HCT116 (cell line): Measurements from ENCODE around the gene PIK3IP1. TPM values are rescaled to one million over a fixed set of nuclear protein-coding genes. Genes with fewer than 3 reads are reported as not detected.
"Not testable (repeated sequence)": the region's sequence is repeated elsewhere in the genome, so short reads cannot be mapped to it uniquely, and the experiment has no call there.

Experiments
- ATAC-seq: fragments of 200-7000 bp; cut with Tn5 transposase; 2 replicates; pipeline ENCODE4 v1.9.1; 2020; ENCODE audit warnings: mild to moderate bottlenecking, moderate library complexity
- BruUV-seq: library from RNA; stranded (reverse); fragments of 400-500 nt; replicated peaks from 2 replicates; lab custom pipeline; 2021; lab: Mats Ljungman, UMichigan
- CTCF ChIA-PET: fragments of 300-600 bp; sonication (Branson Sonifier 250); formaldehyde crosslinking; loops from one replicate; lab custom pipeline; 2021; ENCODE audit warnings: antibody characterized with exemption; lab: Charles Lee
- POLR2A ChIA-PET: fragments of 300-600, 350-600 bp; sonication (Branson Sonifier 250); formaldehyde crosslinking; loops from one replicate; lab custom pipeline; 2021; ENCODE audit warnings: antibody characterized with exemption; lab: Charles Lee
- RAD21 ChIA-PET, 2 experiments: fragments of 300-600 bp; sonication (Branson Sonifier 250); formaldehyde crosslinking; loops; one replicate each; lab custom pipeline; 2023; ENCODE audit warnings: low total read pairs in 2 of 2; ENCODE audit not compliant: uncharacterized antibody in 2 of 2, unreplicated experiment in 2 of 2, low non-redundant PET in 1 of 2; lab: Charles Lee
- DNase-seq: peaks from one replicate; pipeline ENCODE4 v3.0.0-alpha.2; 2010; ENCODE audit warnings: low read depth, low spot score
- H2AFZ ChIP-seq: fragments of 200-600 bp; shearing (Covaris generic), sonication (generic); 2 replicates; pipeline ENCODE4 v1.6.1; 2017; ENCODE audit warnings: low read depth, mixed run types, mixed read lengths, antibody characterized with exemption, low read length; ENCODE audit not compliant: poor library complexity, severe bottlenecking
- H3K27ac ChIP-seq: 2 replicates; pipeline ENCODE4 v1.5.1; 2012; ENCODE audit warnings: low read depth, low read length
- H3K27me3 ChIP-seq: fragments of 200-600 bp; sonication (generic); 2 replicates; pipeline ENCODE4 v1.6.1; 2016; ENCODE audit warnings: mixed run types, low read length, mixed read lengths; ENCODE audit not compliant: insufficient read depth
- H3K36me3 ChIP-seq, 2 experiments: fragments of 200-500 bp in 1 of 2; fragments of 200-600 bp in 1 of 2; sonication (Bioruptor generic) in 1 of 2; sonication (generic) in 1 of 2; 2 replicates each; pipeline versions ENCODE4 v1.5.1 to v1.6.1; 2014 to 2016; ENCODE audit warnings: low read length in 2 of 2, inconsistent platforms in 1 of 2, mixed read lengths in 1 of 2, mixed run types in 1 of 2; ENCODE audit not compliant: insufficient read depth in 2 of 2, control insufficient read depth in 1 of 2
- H3K4me1 ChIP-seq, 2 experiments: fragments of 200-600 bp in 1 of 2; sonication (generic) in 1 of 2; 2 replicates each; pipeline versions ENCODE4 v1.5.1 to v1.6.1; 2012 to 2017; ENCODE audit warnings: low read length in 2 of 2, inconsistent platforms in 1 of 2, mild to moderate bottlenecking in 1 of 2, mixed read lengths in 1 of 2, mixed run types in 1 of 2, moderate library complexity in 1 of 2; ENCODE audit not compliant: insufficient read depth in 2 of 2, control insufficient read depth in 1 of 2
- H3K4me2 ChIP-seq: fragments of 200-600 bp; sonication (generic); 2 replicates; pipeline ENCODE4 v1.6.1; 2017; ENCODE audit warnings: mixed run types, low read length, mixed read lengths
- H3K4me3 ChIP-seq, 2 experiments: fragments of 200-600 bp in 1 of 2; sonication (generic) in 1 of 2; replicated peaks in 1 of 2; 2 replicates each; pipeline ENCODE4 v1.5.1; 2011 to 2016; ENCODE audit warnings: low read length in 2 of 2, control low read depth in 1 of 2, low read depth in 1 of 2, mild to moderate bottlenecking in 1 of 2, mixed read lengths in 1 of 2, mixed run types in 1 of 2
- H3K79me2 ChIP-seq: fragments of 200-600 bp; sonication (generic); 2 replicates; pipeline ENCODE4 v1.6.1; 2017; ENCODE audit warnings: mild to moderate bottlenecking, mixed run types, low read length, moderate library complexity, mixed read lengths; ENCODE audit not compliant: insufficient read depth
- H3K9ac ChIP-seq: fragments of 200-600 bp; sonication (generic); 2 replicates; pipeline ENCODE4 v1.6.1; 2016; ENCODE audit warnings: low read length, mixed read lengths
- H3K9me2 ChIP-seq: fragments of 200-600 bp; sonication (generic), shearing (Covaris generic); 2 replicates; pipeline ENCODE4 v1.6.1; 2017; ENCODE audit warnings: mixed run types, mild to moderate bottlenecking, moderate library complexity; ENCODE audit not compliant: insufficient read depth
- H3K9me3 ChIP-seq, 2 experiments: fragments of 200-500 bp in 1 of 2; fragments of 200-600 bp in 1 of 2; sonication (Bioruptor generic) in 1 of 2; sonication (generic) in 1 of 2; 2 replicates each; pipeline ENCODE4 v1.6.1; 2014 to 2017; ENCODE audit warnings: low read length in 2 of 2, mixed read lengths in 2 of 2, inconsistent platforms in 1 of 2, low read depth in 1 of 2, mild to moderate bottlenecking in 1 of 2, mixed run types in 1 of 2, moderate library complexity in 1 of 2; ENCODE audit not compliant: control insufficient read depth in 1 of 2, insufficient read depth in 1 of 2
- H4K20me1 ChIP-seq: fragments of 200-600 bp; sonication (generic), shearing (Covaris generic); 2 replicates; pipeline ENCODE4 v1.6.1; 2017; ENCODE audit warnings: mixed run types, mild to moderate bottlenecking, moderate library complexity; ENCODE audit not compliant: insufficient read depth
- CBX3 ChIP-seq: IDR thresholded peaks from 2 replicates; pipeline ENCODE4 v1.6.1; 2012; ENCODE audit warnings: low read depth
- CEBPB ChIP-seq: IDR thresholded peaks from 2 replicates; pipeline ENCODE4 v1.6.1; 2012; ENCODE audit warnings: low read depth
- EGR1 ChIP-seq: IDR thresholded peaks from 2 replicates; pipeline ENCODE4 v1.6.1; 2012; ENCODE audit warnings: low read depth
- ELF1 ChIP-seq: IDR thresholded peaks from 2 replicates; pipeline ENCODE4 v1.6.1; 2012; ENCODE audit warnings: low read depth, borderline replicate concordance
- EZH2phosphoT487 ChIP-seq: fragments of 200-600 bp; IDR thresholded peaks from 2 replicates; pipeline ENCODE4 v1.6.1; 2018; ENCODE audit warnings: antibody characterized with exemption, borderline replicate concordance
- JUND ChIP-seq: IDR thresholded peaks from 2 replicates; pipeline ENCODE4 v1.6.1; 2012
- POLR2A ChIP-seq: IDR thresholded peaks from 2 replicates; pipeline ENCODE4 v1.7.0; 2011; ENCODE audit warnings: borderline replicate concordance; ENCODE audit not compliant: insufficient read depth, insufficient read length; ENCODE audit errors: extremely low read depth
- POLR2AphosphoS5 ChIP-seq: IDR thresholded peaks from 2 replicates; pipeline ENCODE4 v1.6.1; 2011; ENCODE audit warnings: mild to moderate bottlenecking, low read depth, low read length, moderate library complexity
- RAD21 ChIP-seq: IDR thresholded peaks from 2 replicates; pipeline ENCODE4 v1.6.1; 2012; ENCODE audit warnings: low read depth, mild to moderate bottlenecking
- SIN3A ChIP-seq: IDR thresholded peaks from 2 replicates; pipeline ENCODE4 v1.6.1; 2012; ENCODE audit warnings: low read depth
- SP1 ChIP-seq: IDR thresholded peaks from 2 replicates; pipeline ENCODE4 v1.6.1; 2012; ENCODE audit warnings: low read depth
- SRF ChIP-seq: IDR thresholded peaks from 2 replicates; pipeline ENCODE4 v1.6.1; 2012; ENCODE audit warnings: low read depth
- TCF7L2 ChIP-seq: IDR thresholded peaks from 2 replicates; pipeline ENCODE4 v1.7.0; 2011; ENCODE audit warnings: borderline replicate concordance, inconsistent platforms; ENCODE audit not compliant: insufficient read depth, insufficient read length; ENCODE audit errors: extremely low read depth
- YY1 ChIP-seq: IDR thresholded peaks from 2 replicates; pipeline ENCODE4 v1.6.1; 2011; ENCODE audit warnings: low read length, low read depth, moderate library complexity, mild to moderate bottlenecking; ENCODE audit not compliant: insufficient replicate concordance; ENCODE audit errors: extremely low read depth
- ZNF274 ChIP-seq: fragments of 200-500 bp; sonication (Bioruptor generic); IDR thresholded peaks from 2 replicates; pipeline ENCODE4 v1.6.1; 2014; ENCODE audit warnings: mild to moderate bottlenecking, low read depth, low read length, inconsistent platforms
- intact Hi-C: fragments of 100-400 bp; cut with micrococcal nuclease; formaldehyde crosslinking; loops from 2 replicates; pipeline ENCODE4 v1.10.0; 2022
- total RNA-seq: library from RNA; stranded (reverse); gene quantifications from one replicate; pipeline ENCODE4 v1.2.1, GENCODE V29; 2021; ENCODE audit not compliant: unreplicated experiment
- TF ChIP-seq, protein P1 (sequence below): IDR thresholded peaks from 2 replicates; pipeline ENCODE4 v1.6.1; 2012
- TF ChIP-seq, protein P2 (sequence below): IDR thresholded peaks from 2 replicates; pipeline ENCODE4 v1.6.1; 2011; ENCODE audit warnings: mild to moderate bottlenecking, low read length, moderate library complexity; ENCODE audit not compliant: insufficient replicate concordance; ENCODE audit errors: extremely low read depth
- TF ChIP-seq, protein P3 (sequence below): IDR thresholded peaks from 2 replicates; pipeline ENCODE4 v1.6.1; 2012; ENCODE audit warnings: low read depth

Gene PIK3IP1
- total RNA-seq, 1 experiment from 2014 or later = 1.6 TPM

DNA sequence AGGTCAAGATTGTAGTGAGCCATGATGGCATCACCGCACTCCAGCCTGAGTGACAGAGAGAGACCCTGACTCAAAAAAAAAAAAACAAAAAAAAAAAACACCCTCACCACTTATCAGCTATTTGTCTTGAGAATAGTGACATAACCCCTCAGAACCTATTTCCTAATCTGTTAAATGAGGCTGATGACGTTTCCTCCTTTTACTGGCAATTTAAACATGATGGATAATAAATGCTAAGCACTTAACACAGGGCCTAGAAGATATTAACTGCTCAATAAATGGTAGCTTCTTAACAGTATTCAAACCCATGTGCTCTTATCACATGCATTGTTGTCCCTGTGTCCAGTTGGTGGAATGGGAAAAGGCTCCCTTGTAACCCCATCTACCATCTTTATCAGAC, 45.6 kb downstream of the PIK3IP1 start:
- intact Hi-C loops = no loop called here
- H3K4me2 ChIP-seq = no peak overlapping the region
- DNase-seq (no peak), ATAC-seq (no peak)
- H3K4me1 ChIP-seq = peaks cover 34 to 41% of the 10 kb centered on the region in 2 experiments
- TF ChIP-seq, protein P1, sequence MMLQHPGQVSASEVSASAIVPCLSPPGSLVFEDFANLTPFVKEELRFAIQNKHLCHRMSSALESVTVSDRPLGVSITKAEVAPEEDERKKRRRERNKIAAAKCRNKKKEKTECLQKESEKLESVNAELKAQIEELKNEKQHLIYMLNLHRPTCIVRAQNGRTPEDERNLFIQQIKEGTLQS = no peak
- TF ChIP-seq POLR2AphosphoS5 = no peak
- TF ChIP-seq, protein P2, sequence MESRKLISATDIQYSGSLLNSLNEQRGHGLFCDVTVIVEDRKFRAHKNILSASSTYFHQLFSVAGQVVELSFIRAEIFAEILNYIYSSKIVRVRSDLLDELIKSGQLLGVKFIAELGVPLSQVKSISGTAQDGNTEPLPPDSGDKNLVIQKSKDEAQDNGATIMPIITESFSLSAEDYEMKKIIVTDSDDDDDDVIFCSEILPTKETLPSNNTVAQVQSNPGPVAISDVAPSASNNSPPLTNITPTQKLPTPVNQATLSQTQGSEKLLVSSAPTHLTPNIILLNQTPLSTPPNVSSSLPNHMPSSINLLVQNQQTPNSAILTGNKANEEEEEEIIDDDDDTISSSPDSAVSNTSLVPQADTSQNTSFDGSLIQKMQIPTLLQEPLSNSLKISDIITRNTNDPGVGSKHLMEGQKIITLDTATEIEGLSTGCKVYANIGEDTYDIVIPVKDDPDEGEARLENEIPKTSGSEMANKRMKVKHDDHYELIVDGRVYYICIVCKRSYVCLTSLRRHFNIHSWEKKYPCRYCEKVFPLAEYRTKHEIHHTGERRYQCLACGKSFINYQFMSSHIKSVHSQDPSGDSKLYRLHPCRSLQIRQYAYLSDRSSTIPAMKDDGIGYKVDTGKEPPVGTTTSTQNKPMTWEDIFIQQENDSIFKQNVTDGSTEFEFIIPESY = no peak
- no peak for TF ChIP-seq RAD21
- TF ChIP-seq SRF = no peak
- TF ChIP-seq CBX3 = no peak
- no peak for TF ChIP-seq SP1
- TF ChIP-seq, protein P3, sequence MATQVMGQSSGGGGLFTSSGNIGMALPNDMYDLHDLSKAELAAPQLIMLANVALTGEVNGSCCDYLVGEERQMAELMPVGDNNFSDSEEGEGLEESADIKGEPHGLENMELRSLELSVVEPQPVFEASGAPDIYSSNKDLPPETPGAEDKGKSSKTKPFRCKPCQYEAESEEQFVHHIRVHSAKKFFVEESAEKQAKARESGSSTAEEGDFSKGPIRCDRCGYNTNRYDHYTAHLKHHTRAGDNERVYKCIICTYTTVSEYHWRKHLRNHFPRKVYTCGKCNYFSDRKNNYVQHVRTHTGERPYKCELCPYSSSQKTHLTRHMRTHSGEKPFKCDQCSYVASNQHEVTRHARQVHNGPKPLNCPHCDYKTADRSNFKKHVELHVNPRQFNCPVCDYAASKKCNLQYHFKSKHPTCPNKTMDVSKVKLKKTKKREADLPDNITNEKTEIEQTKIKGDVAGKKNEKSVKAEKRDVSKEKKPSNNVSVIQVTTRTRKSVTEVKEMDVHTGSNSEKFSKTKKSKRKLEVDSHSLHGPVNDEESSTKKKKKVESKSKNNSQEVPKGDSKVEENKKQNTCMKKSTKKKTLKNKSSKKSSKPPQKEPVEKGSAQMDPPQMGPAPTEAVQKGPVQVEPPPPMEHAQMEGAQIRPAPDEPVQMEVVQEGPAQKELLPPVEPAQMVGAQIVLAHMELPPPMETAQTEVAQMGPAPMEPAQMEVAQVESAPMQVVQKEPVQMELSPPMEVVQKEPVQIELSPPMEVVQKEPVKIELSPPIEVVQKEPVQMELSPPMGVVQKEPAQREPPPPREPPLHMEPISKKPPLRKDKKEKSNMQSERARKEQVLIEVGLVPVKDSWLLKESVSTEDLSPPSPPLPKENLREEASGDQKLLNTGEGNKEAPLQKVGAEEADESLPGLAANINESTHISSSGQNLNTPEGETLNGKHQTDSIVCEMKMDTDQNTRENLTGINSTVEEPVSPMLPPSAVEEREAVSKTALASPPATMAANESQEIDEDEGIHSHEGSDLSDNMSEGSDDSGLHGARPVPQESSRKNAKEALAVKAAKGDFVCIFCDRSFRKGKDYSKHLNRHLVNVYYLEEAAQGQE = no peak
- no peak for TF ChIP-seq YY1
- TF ChIP-seq ZNF274 = no peak
- no peak for TF ChIP-seq TCF7L2
- TF ChIP-seq EZH2phosphoT487 = no peak
- TF ChIP-seq POLR2A = no peak
- TF ChIP-seq JUND = no peak
- TF ChIP-seq CEBPB = no peak
- TF ChIP-seq EGR1 = no peak
- no peak for TF ChIP-seq ELF1
- TF ChIP-seq SIN3A = no peak
- no peak overlapping the region for H3K27ac ChIP-seq
- no peak overlapping the region for H3K9ac ChIP-seq
- H3K79me2 ChIP-seq = peaks cover 22% of the 10 kb centered on the region; the same call in 1 of the 2 replicates
- H3K9me2 ChIP-seq = no peaks in the 10 kb centered on the region
- no TSS peak for BruUV-seq
- ChIA-PET RAD21 (no interaction called here), CTCF (no interaction called here), POLR2A (no interaction called here)
- peaks cover 0 to 6% of the 10 kb centered on the region in 2 experiments; a peak in 1 of 4 replicates for H3K36me3 ChIP-seq
- no peak overlapping the region for H2AFZ ChIP-seq
- H3K27me3 ChIP-seq = no peaks in the 10 kb centered on the region
- H4K20me1 ChIP-seq = peaks cover 4% of the 10 kb centered on the region; the same call in 1 of the 2 replicates
- H3K4me3 ChIP-seq = no peak overlapping the region
- H3K9me3 ChIP-seq = no peaks in the 10 kb centered on the region

DNA sequence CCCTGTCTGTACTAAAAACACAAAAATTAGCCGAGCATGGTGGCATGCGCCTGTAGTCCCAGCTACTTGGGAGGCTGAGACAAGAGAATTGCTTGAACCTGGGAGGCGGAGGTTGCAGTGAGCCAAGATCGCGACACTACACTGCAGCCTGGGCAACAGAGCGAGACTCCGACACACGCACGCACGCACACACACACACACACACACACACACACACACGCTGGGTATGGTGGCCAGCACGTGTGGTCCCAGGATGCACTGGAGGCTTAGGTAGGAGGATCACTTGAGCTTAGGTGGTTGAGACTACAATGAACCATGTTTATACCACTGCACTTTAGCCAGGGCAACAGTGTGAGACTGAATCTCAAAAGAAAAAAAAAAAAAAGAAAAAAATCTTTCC, 46.3 kb downstream of the PIK3IP1 start:
- intact Hi-C loops, DNase-seq, BruUV-seq, POLR2A ChIA-PET, CTCF ChIA-PET, H2AFZ ChIP-seq, H3K9ac ChIP-seq, RAD21 ChIA-PET, H3K4me2 ChIP-seq, H3K27me3 ChIP-seq, H4K20me1 ChIP-seq, H3K9me2 ChIP-seq, H3K27ac ChIP-seq, H3K36me3 ChIP-seq, H3K4me3 ChIP-seq, ATAC-seq, H3K9me3 ChIP-seq: not testable (repeated sequence)
- peaks cover 41 to 48% of the 10 kb centered on the region in 2 experiments for H3K4me1 ChIP-seq
- H3K79me2 ChIP-seq = peaks cover 26% of the 10 kb centered on the region; the same call in 1 of the 2 replicates
